ENCODE results near the gene ZMYM4.
A peak's percentile ranks its signal among the peaks of the same experiment; 100 is the strongest.
"Not testable (repeated sequence)": the region's sequence is repeated elsewhere in the genome, so short reads cannot be mapped to it uniquely, and the experiment has no call there.

The ZMYM4 gene

DNA sequence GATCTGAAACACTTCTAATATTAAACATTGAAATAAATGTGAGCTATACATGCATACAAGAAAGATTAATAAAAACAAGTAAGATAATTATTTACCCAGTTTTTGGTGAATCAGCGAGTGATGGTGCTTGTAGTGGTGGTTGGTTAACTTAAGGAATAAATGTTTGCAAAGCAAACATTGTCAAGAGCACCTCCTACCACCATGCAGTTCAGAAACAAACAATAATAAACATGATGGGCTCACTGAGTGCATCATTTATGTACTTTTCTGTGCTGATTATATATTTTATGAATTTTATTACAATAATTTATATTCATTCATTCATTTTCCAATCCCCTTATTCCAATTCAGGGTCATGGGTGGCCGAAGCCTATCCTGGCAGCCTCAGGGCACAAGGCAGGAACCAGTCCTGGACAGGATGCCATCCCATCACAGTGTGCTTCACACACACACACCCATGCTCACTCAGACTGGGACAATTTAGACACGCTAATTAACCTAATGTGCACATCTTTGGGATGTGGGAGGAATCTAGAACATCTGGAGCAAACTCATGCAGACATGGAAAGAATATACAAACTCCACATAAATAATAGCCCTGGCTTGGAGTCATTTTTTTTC is 57.8 kb downstream of the ZMYM4 start:
- DNase-seq, result no peak

DNA sequence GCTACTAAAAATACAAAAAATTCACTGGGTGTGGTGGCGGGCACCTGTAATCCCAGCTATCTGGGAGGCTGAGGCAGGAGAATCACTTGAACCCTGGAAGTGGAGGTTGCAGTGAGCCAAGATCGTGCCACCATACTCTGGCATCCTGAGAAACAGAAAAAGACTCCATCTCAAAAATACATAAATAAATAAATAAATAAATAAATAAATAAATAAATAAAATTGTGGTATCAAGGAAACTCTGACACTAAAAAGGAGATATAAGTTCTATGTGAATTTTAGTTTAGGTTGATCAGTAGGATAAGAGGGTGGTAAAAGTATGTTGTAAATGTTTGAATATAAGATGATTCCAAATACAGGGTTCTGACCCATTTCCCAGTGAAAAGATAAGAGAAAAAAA is 63.1 kb downstream of the ZMYM4 start:
- DNase-seq, result not testable (repeated sequence)

DNA sequence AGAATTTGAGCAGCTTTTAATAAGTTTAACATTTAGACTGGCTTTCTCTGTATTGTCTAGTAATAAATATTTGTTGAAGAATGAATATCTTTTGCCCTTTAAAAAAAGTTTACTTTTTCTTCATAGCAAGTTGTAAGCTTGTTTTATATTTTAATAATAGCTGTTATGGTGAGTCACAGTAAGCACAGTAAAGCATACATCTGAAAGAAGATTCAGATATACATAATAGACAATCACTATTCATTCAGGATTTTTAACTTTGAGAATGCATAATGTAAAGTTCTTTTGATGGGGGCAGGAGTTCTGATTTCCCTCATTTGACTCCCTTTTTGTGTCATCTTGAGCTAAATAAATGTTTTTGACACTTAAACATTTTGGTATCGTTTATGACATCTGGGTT is 66.0 kb downstream of the ZMYM4 start:
- DNase-seq, result no peak

DNA sequence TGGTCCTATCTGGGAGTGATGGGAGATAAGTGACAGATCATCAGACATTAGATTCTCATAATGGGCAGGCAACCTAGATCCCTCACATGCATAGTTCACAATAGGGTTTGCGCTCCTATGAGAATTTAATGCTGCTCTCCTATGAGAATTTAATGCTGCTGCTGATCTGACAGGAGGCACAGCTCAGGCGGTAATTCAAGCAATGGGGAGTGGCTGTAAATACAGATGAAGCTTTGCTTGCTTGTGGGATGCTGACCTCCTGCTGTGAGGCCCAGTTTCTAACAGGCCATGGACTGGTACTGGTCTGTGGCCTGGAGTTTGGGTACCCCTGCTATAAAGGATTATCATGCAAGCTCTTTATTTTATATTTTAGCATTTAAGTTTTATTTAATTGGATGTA is 72.0 kb downstream of the ZMYM4 start:
- no peak for DNase-seq

DNA sequence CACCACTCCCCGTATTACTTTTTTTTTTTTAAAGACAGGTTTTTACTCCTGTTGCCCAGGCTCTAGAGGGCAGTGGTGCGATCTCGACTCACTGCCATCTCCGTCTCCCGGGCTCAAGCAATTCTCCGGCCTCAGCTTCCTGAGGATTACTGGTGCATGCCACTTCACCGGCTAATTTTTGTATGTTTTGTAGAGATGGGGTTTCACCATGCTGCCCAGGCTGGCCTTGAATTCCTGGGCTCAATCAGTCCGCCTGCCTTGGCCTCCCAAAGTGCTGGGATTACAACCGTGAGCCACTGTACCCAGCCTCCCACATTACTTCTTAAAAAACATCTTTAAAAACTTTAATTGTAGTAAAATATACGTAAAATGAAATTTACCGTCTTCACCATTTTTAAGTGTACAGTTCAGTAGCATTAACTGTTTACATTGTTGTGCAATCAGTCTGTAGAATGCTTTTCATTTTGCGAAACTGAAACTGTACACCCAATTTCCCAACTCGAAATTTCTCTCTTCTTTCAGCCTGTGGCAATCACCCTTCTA is 77.0 kb downstream of the ZMYM4 start:
- no peak for DNase-seq

DNA sequence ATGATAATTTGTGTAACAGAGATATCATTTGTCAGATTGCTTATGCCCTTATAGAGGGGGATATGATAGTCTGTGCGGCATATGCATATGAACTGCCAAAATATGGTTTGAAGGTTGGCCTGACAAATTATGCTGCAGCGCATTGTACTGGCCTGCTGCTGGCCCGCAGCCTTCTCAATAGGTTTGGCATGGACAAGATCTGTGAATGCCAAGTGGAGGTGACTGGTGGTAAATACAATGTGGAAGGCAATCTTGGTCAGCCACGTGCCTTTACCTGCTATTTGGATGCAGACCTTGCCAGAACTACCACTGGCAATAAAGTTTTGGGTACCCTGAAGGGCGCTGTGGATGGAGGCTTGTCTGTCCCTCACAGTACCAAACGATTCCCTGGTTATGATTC is 82.4 kb downstream of the ZMYM4 start:
- DNase-seq, result peak in 1 of 14 donors; percentile 60

DNA sequence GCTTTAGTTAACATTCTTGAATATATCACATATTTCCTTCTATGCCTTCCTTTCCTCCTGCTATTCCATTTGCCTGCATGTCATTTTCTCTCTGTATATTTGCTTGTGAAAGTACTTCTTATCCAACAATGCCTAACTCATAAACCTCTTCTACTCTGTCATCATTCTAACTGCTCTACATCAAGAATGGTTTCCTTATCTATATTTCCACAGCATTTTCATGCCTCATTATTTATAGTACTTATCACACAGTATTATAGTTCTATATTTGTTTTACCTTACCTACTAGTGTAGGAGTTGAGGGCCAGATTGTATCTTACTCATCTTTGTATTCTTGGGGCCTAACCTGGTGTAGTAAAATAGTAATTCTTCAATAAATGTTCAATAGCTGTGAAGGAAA is 91.5 kb downstream of the ZMYM4 start:
- no peak for DNase-seq

DNA sequence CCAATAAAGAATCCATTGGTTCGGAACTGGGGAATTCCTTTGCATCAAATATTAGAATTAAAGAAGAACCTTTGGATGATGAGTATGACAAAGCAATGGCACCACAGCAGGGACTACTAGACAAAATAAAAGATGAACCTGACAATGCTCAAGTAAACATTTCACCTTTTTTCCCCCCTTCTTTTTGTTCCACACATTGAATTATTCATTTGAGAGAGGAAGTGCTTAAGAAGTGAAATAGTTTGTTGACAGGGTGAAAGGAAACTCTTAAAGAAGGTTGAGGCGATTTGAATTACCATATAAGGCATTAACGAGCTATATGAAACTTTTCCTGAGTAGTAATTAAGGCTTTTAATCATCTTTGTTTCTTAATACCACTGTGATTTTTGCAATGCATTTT is 93.1 kb downstream of the ZMYM4 start:
- DNase-seq, result no peak

DNA sequence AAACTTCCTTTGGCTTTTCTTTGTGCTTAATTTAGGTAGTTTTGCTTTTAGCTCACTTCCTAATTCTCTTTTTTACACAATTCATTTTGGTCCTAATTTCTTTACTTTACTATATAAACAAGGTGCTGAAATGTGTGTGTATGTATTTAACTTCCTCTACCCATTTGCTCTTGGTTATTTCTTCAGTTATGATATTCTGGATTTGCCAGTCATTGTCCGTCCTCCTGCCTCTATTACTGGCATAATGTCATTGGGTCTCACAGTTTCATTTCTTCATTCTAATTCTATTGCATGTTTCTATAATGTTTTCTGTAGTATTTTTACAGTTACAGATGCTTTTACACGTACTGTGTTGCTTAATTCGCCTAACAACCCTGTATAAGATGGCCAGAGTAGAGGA is 96.2 kb downstream of the ZMYM4 start:
- DNase-seq, result no peak

DNA sequence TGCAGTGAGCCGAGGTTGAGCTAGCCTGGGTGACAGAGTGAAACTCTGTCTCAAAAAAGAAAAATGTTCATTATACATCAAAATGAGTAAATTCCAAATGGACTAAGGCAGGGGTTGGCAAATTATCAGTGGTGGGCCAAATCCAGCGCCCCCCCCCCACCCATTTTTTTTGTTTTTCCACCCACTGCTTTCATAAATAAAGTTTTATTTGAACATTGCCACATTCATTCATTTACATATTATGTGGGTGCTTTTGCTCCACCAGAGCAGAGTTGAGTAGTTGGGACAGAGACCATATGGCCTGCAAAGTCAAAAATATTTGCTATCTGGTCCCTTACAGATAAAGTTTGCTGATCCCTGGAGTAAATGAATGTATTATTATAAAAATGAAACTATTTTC is 99.4 kb downstream of the ZMYM4 start:
- no peak for DNase-seq

DNA sequence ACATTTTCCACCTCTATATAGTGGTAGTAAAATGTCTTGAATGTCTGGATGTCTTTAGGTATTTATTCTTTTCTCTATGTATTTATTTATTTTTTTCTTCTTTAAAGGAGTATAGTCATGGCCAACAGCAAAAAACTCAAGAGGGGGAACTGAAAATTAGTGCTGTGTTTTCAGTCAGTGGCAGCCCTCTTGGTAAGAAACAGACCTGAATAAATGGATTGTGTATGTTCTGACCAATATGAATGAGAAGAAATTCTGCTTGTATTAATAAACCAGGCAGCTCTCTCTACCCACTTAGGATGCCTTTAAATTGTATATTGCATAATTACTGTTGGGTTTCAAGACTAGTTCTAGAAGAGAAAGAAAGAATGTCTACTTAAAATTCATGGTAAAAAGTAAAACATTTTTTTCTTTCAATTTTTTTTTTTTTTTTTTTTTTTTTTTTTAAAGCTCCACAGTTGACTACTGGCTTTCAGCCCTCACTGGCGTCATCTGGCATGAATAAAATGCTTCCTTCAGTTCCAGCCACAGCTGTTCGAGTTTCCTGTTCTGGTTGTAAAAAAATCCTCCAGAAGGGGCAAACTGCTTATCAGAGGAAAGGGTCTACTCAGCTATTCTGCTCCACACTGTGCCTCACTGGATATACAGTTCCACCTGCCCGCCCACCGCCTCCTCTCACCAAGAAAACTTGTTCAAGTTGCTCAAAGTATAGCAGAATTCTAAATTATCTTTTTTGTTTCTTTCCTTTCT is 101.6 kb downstream of the ZMYM4 start:
- DNase-seq, result peak in 10 of 14 donors; percentile 2 to 48 (median 23)

DNA sequence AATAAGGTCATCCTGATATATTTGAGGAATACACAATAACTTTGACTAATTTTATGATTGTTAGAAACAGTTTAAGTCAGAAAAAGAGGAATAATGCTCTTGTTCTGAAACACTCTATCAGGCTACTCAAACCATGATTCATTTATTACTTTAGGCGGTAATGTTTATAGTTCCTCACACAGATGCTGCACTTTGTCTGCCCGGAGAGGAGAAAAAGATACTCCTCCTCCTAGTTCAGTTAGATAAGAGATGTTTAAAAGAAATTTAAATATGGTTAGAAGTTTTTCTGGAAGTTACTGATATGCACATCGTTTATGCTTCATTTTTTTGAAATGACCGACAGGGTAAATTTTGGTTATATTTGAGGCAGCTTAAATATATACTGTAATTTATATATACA is 103.0 kb downstream of the ZMYM4 start:
- DNase-seq, result no peak

DNA sequence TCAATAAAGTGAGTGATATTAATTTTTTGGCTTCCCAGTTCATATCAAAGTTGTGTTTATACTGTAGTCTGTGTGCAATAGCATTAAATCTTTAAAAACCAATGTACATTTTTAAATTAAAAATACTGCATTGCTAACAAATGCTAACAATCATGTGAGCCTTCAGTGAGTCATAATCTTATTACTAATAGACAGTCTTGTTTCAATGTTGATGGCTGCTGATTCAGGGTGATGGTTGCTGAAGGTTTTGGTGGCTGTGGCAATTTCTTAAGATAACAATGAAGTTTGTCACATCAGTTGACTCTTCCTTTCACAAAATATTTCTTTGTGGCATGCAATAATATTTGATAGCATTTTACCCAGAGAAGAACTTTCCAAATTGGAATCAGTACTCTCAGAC is 109.0 kb downstream of the ZMYM4 start:
- DNase-seq, result no peak

DNA sequence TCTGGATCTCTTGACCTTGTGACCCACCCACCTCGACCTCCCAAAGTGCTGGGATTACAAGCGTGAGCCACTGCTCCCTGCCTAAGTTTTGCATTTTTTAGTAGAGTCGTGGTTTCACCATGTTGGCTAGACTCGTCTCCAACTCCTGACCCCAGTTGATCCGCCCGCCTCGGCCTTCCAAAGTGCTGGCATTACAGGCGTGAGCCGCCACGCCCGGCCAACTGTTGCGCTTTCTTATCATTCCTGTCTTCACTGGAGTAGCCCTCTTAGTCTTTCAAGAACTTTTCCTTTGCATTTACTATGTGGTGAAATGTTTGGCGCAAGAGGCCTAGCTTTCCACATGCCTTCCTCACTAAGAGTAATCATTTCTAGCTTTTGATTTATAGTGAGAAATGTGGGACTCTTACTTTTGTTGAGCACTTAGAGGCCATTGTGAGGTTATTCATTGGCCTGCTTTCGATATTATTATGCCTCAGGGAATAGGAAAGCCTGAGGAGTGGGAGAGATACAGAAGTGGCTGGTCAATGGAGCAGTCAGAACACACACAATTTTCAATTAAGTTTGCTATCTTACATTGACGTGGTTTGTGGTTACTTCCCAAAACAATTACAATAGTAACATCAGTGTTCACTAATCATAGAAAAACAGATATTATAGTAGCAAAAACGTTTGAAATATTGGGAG is 111.0 kb downstream of the ZMYM4 start:
- no peak for DNase-seq

DNA sequence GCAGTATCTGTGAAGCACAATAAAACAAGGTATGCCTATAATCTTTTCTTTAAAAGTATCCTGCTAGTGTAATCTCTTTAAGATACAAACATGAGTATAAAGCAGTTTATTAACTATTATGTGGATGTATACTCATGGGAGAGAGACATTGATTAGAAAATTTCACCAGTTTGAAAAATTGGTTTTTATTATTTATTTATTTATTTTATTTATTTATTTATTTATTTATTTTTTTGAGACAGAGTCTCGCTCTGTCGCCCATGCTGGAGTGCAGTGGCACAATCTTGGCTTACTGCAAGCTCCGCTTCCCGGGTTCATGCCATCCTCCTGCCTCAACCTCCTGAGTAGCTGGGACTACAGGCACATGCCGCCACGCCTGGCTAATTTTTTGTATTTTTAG is 111.6 kb downstream of the ZMYM4 start:
- not testable (repeated sequence) for DNase-seq

DNA sequence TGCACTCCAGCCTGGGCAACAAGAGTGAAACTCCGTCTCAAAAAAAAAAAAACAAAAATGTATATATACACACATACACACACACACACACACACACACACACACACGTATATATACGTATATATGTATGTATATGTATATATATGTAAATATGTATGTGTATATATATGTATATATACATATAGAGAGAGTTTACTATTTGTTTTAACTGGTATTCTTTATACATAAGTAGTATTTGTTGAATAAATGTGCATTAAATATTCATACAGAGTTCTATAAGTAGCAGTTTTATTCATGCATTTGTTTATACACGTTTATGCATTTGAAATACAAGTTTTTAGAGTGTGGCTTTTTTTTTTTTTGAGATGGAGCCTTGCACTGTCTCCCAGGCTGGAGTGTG is 113.6 kb downstream of the ZMYM4 start:
- no peak for DNase-seq

DNA sequence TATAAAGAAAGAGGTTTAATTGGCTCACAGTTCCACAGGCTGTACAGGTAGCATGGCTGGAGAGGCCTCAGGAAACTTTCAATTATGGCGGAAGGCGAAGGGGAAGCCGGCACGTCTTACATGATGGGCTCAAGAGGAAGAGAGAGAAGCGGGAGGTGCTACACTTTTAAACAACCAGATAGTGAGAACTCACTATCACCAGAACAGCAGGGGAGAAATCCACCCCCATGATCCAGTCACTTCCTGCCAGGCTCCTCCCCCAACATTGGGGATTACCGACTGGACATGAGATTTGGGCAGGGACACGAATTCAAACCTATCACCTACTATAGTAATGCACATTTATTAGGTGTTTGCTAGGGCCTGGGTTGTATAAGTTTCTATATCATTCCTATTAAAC is 117.8 kb downstream of the ZMYM4 start:
- no peak for DNase-seq

DNA sequence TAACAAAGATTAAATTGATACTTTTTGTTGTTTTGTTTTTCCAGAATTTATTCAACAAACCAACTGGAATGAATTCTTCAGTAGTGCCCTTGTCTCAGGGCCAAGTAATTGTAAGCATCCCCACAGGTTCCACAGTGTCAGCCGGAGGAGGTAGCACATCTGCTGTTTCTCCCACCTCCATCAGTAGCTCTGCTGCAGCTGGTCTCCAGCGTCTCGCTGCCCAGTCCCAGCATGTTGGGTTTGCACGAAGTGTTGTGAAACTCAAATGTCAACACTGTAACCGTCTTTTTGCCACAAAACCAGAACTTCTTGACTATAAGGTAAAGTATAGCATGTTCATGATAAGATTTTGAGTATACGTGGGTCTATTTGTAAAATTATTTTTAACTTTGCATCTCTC is 118.5 kb downstream of the ZMYM4 start:
- no peak for DNase-seq

DNA sequence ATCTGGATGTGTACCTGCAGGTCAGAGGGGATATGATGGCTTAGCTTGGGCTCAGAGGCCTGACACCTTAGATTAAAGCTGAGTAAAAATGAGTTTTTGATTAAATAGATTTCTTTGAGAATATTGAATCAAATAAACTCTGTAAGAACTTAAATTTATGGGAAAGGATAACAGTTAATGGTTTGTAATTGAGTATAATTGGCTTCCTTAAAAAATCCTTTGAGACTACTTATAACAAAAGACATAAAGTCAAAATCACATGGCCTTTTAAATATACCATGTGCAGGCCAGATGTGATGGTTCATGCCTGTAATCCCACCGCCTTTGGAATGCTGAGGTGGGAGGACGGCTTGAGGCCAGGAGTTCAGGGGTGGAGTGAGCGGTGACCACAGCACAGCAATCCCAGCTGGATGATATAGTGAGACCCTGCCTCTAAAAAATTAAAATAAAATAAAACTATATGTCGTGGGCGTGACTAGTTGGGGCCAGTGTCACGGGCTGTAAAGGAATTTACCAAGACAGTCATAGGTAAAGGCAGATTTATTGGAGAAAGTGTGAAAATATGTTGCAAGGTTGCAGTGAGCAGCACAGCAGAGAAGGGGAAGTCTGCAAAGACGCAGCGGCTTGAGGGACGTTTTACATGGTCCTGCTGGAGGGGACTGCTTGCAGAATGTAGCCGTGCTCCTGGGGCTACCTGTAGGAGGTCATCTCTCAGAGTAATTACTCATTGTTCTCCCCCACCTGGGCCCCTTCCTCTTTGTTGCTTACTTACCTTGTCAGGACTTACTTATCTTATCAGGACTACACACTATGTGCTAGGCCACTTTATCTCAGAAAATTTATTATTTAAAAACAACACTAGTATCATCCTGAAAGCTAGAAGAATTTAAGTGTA is 122.3 kb downstream of the ZMYM4 start:
- no peak for DNase-seq

DNA sequence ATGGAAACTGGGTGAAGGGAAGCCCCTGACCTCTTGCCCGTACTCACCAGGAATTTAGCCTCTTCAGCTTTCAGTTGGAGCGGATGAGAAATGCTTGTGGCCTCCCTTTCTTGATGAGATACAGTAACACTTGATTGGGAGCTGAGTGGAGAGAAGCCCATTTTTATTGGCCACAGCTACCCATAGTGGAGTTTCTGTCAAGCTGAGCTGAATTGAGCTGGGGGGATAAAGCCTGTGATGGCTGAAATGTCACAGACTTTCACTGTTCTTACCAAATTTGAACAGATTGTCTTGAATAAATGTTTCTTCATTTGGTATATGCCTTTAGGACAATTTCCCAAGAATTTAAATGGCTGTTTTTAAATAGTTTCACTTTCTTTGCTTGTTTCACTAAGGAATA is 125.9 kb downstream of the ZMYM4 start:
- no peak for DNase-seq

DNA sequence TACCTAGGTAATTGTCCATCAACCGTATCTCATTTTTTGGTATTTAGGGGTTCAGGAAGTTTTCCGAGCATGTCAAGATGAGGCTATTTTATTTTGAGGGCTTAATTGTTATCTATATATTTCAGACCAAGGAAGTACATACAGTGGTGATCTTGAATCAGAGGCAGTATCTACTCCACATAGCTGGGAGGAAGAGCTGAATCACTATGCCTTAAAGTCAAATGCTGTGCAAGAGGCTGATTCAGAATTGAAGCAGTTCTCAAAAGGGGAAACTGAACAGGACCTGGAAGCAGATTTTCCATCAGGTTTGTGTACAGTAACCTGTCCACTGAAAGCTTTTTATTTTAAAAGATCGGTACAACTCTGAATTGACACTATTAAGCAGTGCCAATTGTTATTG is 130.2 kb downstream of the ZMYM4 start:
- no peak for DNase-seq

DNA sequence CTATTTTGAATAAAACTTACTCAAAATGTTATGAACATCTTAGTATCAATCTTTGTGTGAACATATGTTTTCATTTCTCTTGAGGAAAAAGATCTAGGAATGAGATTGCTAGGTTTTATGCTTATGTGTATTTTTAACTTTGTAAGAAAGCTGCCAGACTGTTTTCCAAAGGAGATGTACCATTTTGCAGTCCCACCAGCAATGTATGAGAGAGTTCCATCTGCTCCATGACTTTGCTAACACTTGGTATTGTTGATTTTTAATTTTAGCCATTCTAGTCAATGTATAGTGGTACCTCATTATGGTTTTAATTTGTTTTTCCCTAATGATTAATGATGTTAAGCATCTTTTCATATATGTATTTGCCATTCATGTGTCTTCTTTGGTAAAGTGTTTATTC is 132.5 kb downstream of the ZMYM4 start:
- DNase-seq, result no peak

DNA sequence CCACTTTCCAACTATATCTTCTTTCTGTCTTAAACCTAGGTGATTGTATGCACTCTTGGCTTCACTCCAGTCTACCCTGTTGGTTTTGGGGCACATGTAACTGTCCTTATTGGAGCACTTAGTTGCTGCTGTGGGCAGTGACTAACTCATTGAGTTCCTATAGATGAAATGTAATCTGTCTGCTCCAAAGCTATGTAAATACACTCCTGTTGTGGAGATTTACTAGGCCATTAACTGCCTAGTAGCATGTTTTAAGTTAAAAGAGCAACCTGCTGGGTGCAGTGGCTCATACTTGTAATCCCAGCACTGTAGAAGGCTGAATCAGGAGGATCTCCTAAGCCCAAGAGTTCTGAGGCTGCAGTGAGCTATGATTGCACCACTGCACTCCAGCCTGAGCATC is 137.6 kb downstream of the ZMYM4 start:
- DNase-seq, result no peak
